Measurements from ENCODE around the gene GGTLC1. TPM values are rescaled to one million over a fixed set of nuclear protein-coding genes. Genes with fewer than 3 reads are reported as not detected.

Gene GGTLC1
- total RNA-seq, 1 experiment from 2014 or later: not detected

GRCh38 chr20:23966298-23966697 is 22.3 kb downstream of the GGTLC1 start:
- DNase-seq (ENCODE audit: low spot score): no peak

GRCh38 chr20:23963941-23964340 is 24.6 kb downstream of the GGTLC1 start:
- DNase-seq (ENCODE audit: low spot score): no peak

- DNase-seq (ENCODE audit: low spot score): no peak
Measured at GRCh38 chr20:23962272-23962671, 26.3 kb downstream of the GGTLC1 start.

GRCh38 chr20:23959054-23959453 is 29.5 kb downstream of the GGTLC1 start:
- DNase-seq (ENCODE audit: low spot score): no peak

- no peak for DNase-seq (ENCODE audit: low spot score)
Measured at GRCh38 chr20:23955896-23956295, 32.7 kb downstream of the GGTLC1 start.

- DNase-seq (ENCODE audit: low spot score): no peak
Measured at GRCh38 chr20:23954008-23954745, 34.4 kb downstream of the GGTLC1 start.

GRCh38 chr20:23946206-23946605 is 42.4 kb downstream of the GGTLC1 start:
- DNase-seq (ENCODE audit: low spot score): no peak

GRCh38 chr20:23943304-23943703 is 45.3 kb downstream of the GGTLC1 start:
- DNase-seq (ENCODE audit: low spot score): no peak

GRCh38 chr20:23939641-23940040 is 48.9 kb downstream of the GGTLC1 start:
- no peak for DNase-seq (ENCODE audit: low spot score)

- DNase-seq (ENCODE audit: low spot score): no peak
Measured at GRCh38 chr20:23939063-23939462, 49.5 kb downstream of the GGTLC1 start.

GRCh38 chr20:23938118-23938438 is 50.5 kb downstream of the GGTLC1 start:
- no peak for DNase-seq (ENCODE audit: low spot score)

GRCh38 chr20:23937303-23938117 is 51.1 kb downstream of the GGTLC1 start:
- no peak for DNase-seq (ENCODE audit: low spot score)

Other genes with a start within 250 kb of the GGTLC1 start
- 0.15 TPM in 1 of 2 replicates, not detected in the other for gene CST1, start 237.8 kb downstream of the GGTLC1 start, total RNA-seq (2014; rRNA removed; shearing (Covaris generic))
- gene CST2, start 162.1 kb downstream of the GGTLC1 start, total RNA-seq (2014; rRNA removed; shearing (Covaris generic)): not detected in 2 replicates
- not detected in 2 replicates for gene CST5, start 109.0 kb downstream of the GGTLC1 start, total RNA-seq (2014; rRNA removed; shearing (Covaris generic))